GM23338 (cell line): ENCODE results near the gene BANP. TPM values are rescaled to one million over a fixed set of nuclear protein-coding genes. Genes with fewer than 3 reads are reported as not detected.

Experiments
- ATAC-seq: fragments of 200-7000 bp; cut with Tn5 transposase; 3 replicates; pipeline ENCODE4 v1.9.1; 2020
- DNase-seq: peaks from one replicate; pipeline ENCODE4 v3.0.0-alpha.2; 2015; ENCODE audit warnings: low spot score
- H2AFZ ChIP-seq: fragments of 200-600 bp; sonication (generic); 2 replicates; pipeline ENCODE4 v1.8.0; 2016; ENCODE audit warnings: antibody characterized with exemption, mild to moderate bottlenecking, moderate library complexity
- H3F3A ChIP-seq: fragments of 200-600 bp; sonication (generic); replicated peaks from 2 replicates; pipeline ENCODE4 v1.8.0; 2017; ENCODE audit warnings: antibody characterized with exemption, mixed run types, low read depth
- H3K27ac ChIP-seq: fragments of 200-600 bp; sonication (generic); 2 replicates; pipeline ENCODE4 v1.6.1; 2016; ENCODE audit warnings: low read depth
- H3K27me3 ChIP-seq: fragments of 200-600 bp; sonication (generic); 2 replicates; pipeline ENCODE4 v1.8.0; 2016; ENCODE audit warnings: mild to moderate bottlenecking, mixed run types, moderate library complexity; ENCODE audit not compliant: insufficient read depth
- H3K36me3 ChIP-seq: fragments of 200-600 bp; sonication (generic); 2 replicates; pipeline ENCODE4 v1.8.0; 2016; ENCODE audit warnings: mild to moderate bottlenecking; ENCODE audit not compliant: insufficient read depth
- H3K4me1 ChIP-seq: fragments of 200-600 bp; sonication (generic); 2 replicates; pipeline ENCODE4 v1.8.0; 2016; ENCODE audit warnings: mild to moderate bottlenecking, moderate library complexity; ENCODE audit not compliant: insufficient read depth
- H3K4me2 ChIP-seq: fragments of 200-600 bp; sonication (generic); 2 replicates; pipeline ENCODE4 v1.7.1; 2017; ENCODE audit warnings: mixed run types
- H3K4me3 ChIP-seq: fragments of 200-600 bp; sonication (generic); 2 replicates; pipeline ENCODE4 v1.6.1; 2016; ENCODE audit warnings: mixed run types
- H3K79me2 ChIP-seq: fragments of 200-600 bp; sonication (generic); replicated peaks from 2 replicates; pipeline ENCODE4 v1.8.0; 2017; ENCODE audit warnings: mild to moderate bottlenecking; ENCODE audit not compliant: insufficient read depth
- H3K9me2 ChIP-seq: fragments of 200-600 bp; sonication (generic); 2 replicates; pipeline ENCODE4 v1.8.0; 2017; ENCODE audit not compliant: insufficient read depth
- H4K20me1 ChIP-seq: fragments of 200-600 bp; sonication (generic); replicated peaks from 2 replicates; pipeline ENCODE4 v1.8.0; 2017; ENCODE audit warnings: mild to moderate bottlenecking; ENCODE audit not compliant: insufficient read depth
- H3K27ac Mint-ChIP-seq: 2 replicates; pipeline ENCODE4 v1.8.0; 2020; ENCODE audit warnings: inconsistent platforms, mild to moderate bottlenecking, moderate library complexity, mixed read lengths
- H3K27me3 Mint-ChIP-seq: 3 replicates; pipeline ENCODE4 v1.8.0; 2022; ENCODE audit warnings: low read depth, mild to moderate bottlenecking, moderate library complexity, mixed read lengths, inconsistent platforms; ENCODE audit not compliant: insufficient read depth, poor library complexity
- H3K36me3 Mint-ChIP-seq: 3 replicates; pipeline ENCODE4 v1.8.0; 2021; ENCODE audit warnings: low read depth, mild to moderate bottlenecking, inconsistent platforms, moderate library complexity, mixed read lengths
- H3K4me1 Mint-ChIP-seq: 3 replicates; pipeline ENCODE4 v1.8.0; 2020; ENCODE audit warnings: mild to moderate bottlenecking, inconsistent platforms, mixed read lengths
- H3K4me3 Mint-ChIP-seq: 3 replicates; pipeline ENCODE4 v1.8.0; 2021; ENCODE audit warnings: moderate library complexity, mild to moderate bottlenecking, inconsistent platforms, mixed read lengths
- H3K9me3 Mint-ChIP-seq: 3 replicates; pipeline ENCODE4 v1.8.0; 2020; ENCODE audit warnings: moderate library complexity, mild to moderate bottlenecking, inconsistent platforms, mixed read lengths
- CREB1 ChIP-seq: fragments of 250-450 bp; sonication (Bioruptor Pico); IDR thresholded peaks from 2 replicates; pipeline ENCODE4 v1.5.0; 2020; ENCODE audit warnings: low read depth, mild to moderate bottlenecking, moderate library complexity
- CTCF ChIP-seq, 2 experiments: fragments of 200-600 bp in 1 of 2; sonication (generic) in 1 of 2; conservative IDR thresholded peaks; 2 replicates each; pipeline versions ENCODE4 v1.5.1 to v1.6.1; 2016 to 2017; ENCODE audit warnings: antibody characterized with exemption in 2 of 2, low read depth in 2 of 2, mild to moderate bottlenecking in 2 of 2, moderate library complexity in 1 of 2
- JUNB ChIP-seq: IDR thresholded peaks from one replicate; pipeline ENCODE4 v1.6.1; 2016; ENCODE audit warnings: antibody characterized with exemption; ENCODE audit not compliant: unreplicated experiment
- POLR2AphosphoS5 ChIP-seq: IDR thresholded peaks from 2 replicates; pipeline ENCODE4 v1.6.1; 2016; ENCODE audit warnings: antibody characterized with exemption, low read depth
- ZNF114 ChIP-seq: fragments of 250-450 bp; sonication (Bioruptor Pico); IDR thresholded peaks from 2 replicates; pipeline ENCODE4 v1.5.0; 2020; ENCODE audit warnings: mild to moderate bottlenecking, moderate library complexity
- ZNF462 ChIP-seq: fragments of 250-450 bp; sonication (Bioruptor Pico); IDR thresholded peaks from 2 replicates; pipeline ENCODE4 v1.5.0; 2020; ENCODE audit warnings: mild to moderate bottlenecking, moderate library complexity
- polyA plus RNA-seq: library from polyadenylated mRNA; unstranded; fragments of >200 nt; fragmentation: Nextera tagmentation; extraction: Ambion mirVana; gene quantifications from 2 replicates; pipeline ENCODE4 v1.2.1, GENCODE V29; 2016
- total RNA-seq: library from RNA; depleted of rRNA; stranded (reverse); fragments of >200 nt; shearing (Covaris generic); gene quantifications from 2 replicates; pipeline ENCODE4 v1.2.3, GENCODE V29; 2014

BANP gene
- total and polyA plus RNA-seq, 2 experiments from 2014 or later, result 22.3 to 48.0 TPM

- peaks cover 24% of the 10 kb centered on the region for H3K4me1 Mint-ChIP-seq
- H3K4me3 Mint-ChIP-seq, result no peak overlapping the region
- Histone ChIP-seq H3K27me3 (no peaks in the 10 kb centered on the region), H2AFZ (peak overlapping the region; percentile 76), H3K4me3 (no peak overlapping the region), H3K4me1 (no peaks in the 10 kb centered on the region), H4K20me1 (no peaks in the 10 kb centered on the region), H3K36me3 (no peaks in the 10 kb centered on the region), H3K79me2 (no peaks in the 10 kb centered on the region), H3F3A (no peaks in the 10 kb centered on the region), H3K9me2 (no peaks in the 10 kb centered on the region), H3K4me2 (no peak overlapping the region), H3K27ac (no peak overlapping the region)
- no peaks in the 10 kb centered on the region for H3K36me3 Mint-ChIP-seq
- TF ChIP-seq CREB1 (CRISPR knock-in tag) (no peak), ZNF462 (CRISPR knock-in tag) (no peak)
- DNase-seq (no peak), ATAC-seq (no peak; the same call in 2 of the 3 replicates)
- no peaks in the 10 kb centered on the region for H3K9me3 Mint-ChIP-seq
- peaks cover 13% of the 10 kb centered on the region for H3K27me3 Mint-ChIP-seq
- H3K27ac Mint-ChIP-seq, result no peak overlapping the region
These were observed 27.0 kb upstream of the BANP start for GRCh38 chr16:87924041-87924810.

GRCh38 chr16:87924811-87925670 lies 26.2 kb upstream of the BANP start:
- H3K27me3 ChIP-seq, result no peaks in the 10 kb centered on the region
- H3K4me2 ChIP-seq, result no peak overlapping the region
- Mint-ChIP-seq H3K9me3 (no peaks in the 10 kb centered on the region), H3K27me3 (peaks cover 13% of the 10 kb centered on the region), H3K36me3 (no peaks in the 10 kb centered on the region), H3K4me3 (no peak overlapping the region), H3K4me1 (peaks cover 24% of the 10 kb centered on the region), H3K27ac (no peak overlapping the region)
- H3K36me3 ChIP-seq, result no peaks in the 10 kb centered on the region
- DNase-seq, result no peak
- no peaks in the 10 kb centered on the region for H3K79me2 ChIP-seq
- H3K4me1 ChIP-seq, result no peaks in the 10 kb centered on the region
- no peak overlapping the region for H3K4me3 ChIP-seq
- TF ChIP-seq JUNB, result no peak
- TF ChIP-seq CTCF (conservative IDR thresholded peaks at IDR 0.05; ENCODE audit: low read depth in 2 of 2), result 0 out of 4 replicates have a peak, but pooled peaks of 1 of the 2 experiments have one; percentile 14
- TF ChIP-seq POLR2AphosphoS5, result no peak
- no peak for TF ChIP-seq ZNF114 (CRISPR knock-in tag)
- TF ChIP-seq CREB1 (CRISPR knock-in tag), result no peak
- H2AFZ ChIP-seq, result peak overlapping the region; percentile 76
- no peaks in the 10 kb centered on the region for H3F3A ChIP-seq
- no peaks in the 10 kb centered on the region for H4K20me1 ChIP-seq
- peak; percentile 8; the same call in 1 of the 3 replicates for ATAC-seq
- H3K9me2 ChIP-seq, result no peaks in the 10 kb centered on the region
- H3K27ac ChIP-seq, result no peak overlapping the region
